GM23248 (cell line): ENCODE measurements around the gene MYH8. TPM values are rescaled to one million over a fixed set of nuclear protein-coding genes. Genes with fewer than 3 reads are reported as not detected.
A peak's percentile ranks its signal among the peaks of the same experiment; 100 is the strongest.

Source experiments
- DNase-seq: peaks from one replicate; pipeline ENCODE4 v3.0.0-alpha.2; 2015
- H2AFZ ChIP-seq: fragments of 200-600 bp; sonication (generic); 2 replicates; pipeline ENCODE4 v1.6.1; 2016; ENCODE audit warnings: antibody characterized with exemption
- H3F3A ChIP-seq: fragments of 200-600 bp; sonication (generic); 2 replicates; pipeline ENCODE4 v1.6.1; 2016; ENCODE audit warnings: mild to moderate bottlenecking, antibody characterized with exemption, mixed run types; ENCODE audit not compliant: insufficient read depth
- H3K27ac ChIP-seq: fragments of 200-600 bp; sonication (generic); 2 replicates; pipeline ENCODE4 v1.5.1; 2016; ENCODE audit warnings: mild to moderate bottlenecking
- H3K27me3 ChIP-seq: fragments of 200-600 bp; sonication (generic); replicated peaks from 2 replicates; pipeline ENCODE4 v1.6.1; 2016; ENCODE audit warnings: mild to moderate bottlenecking; ENCODE audit not compliant: insufficient read depth
- H3K36me3 ChIP-seq: fragments of 200-600 bp; sonication (generic); 2 replicates; pipeline ENCODE4 v1.6.1; 2016; ENCODE audit warnings: low read depth, mild to moderate bottlenecking
- H3K4me1 ChIP-seq: fragments of 200-600 bp; sonication (generic); 2 replicates; pipeline ENCODE4 v1.6.1; 2016; ENCODE audit warnings: mild to moderate bottlenecking; ENCODE audit not compliant: insufficient read depth
- H3K4me2 ChIP-seq: fragments of 200-600 bp; sonication (generic); one replicate; pipeline ENCODE4 v1.6.1; 2016; ENCODE audit warnings: mild to moderate bottlenecking; ENCODE audit not compliant: unreplicated experiment
- H3K4me3 ChIP-seq: fragments of 200-600 bp; sonication (generic); 2 replicates; pipeline ENCODE4 v1.5.1; 2016; ENCODE audit warnings: mild to moderate bottlenecking
- H3K79me2 ChIP-seq: fragments of 200-600 bp; sonication (generic); 2 replicates; pipeline ENCODE4 v1.6.1; 2016; ENCODE audit warnings: mild to moderate bottlenecking; ENCODE audit not compliant: insufficient read depth
- H3K9ac ChIP-seq: fragments of 200-600 bp; sonication (generic); 2 replicates; pipeline ENCODE4 v1.6.1; 2016; ENCODE audit warnings: mild to moderate bottlenecking
- H3K9me2 ChIP-seq: fragments of 200-600 bp; sonication (generic); 2 replicates; pipeline ENCODE4 v1.6.1; 2016; ENCODE audit warnings: mixed run types, mild to moderate bottlenecking, moderate library complexity; ENCODE audit not compliant: insufficient read depth
- H3K9me3 ChIP-seq: fragments of 200-600 bp; sonication (generic); one replicate; pipeline ENCODE4 v1.6.1; 2017; ENCODE audit warnings: low read depth
- H4K20me1 ChIP-seq: fragments of 200-600 bp; sonication (generic); 2 replicates; pipeline ENCODE4 v1.6.0; 2016; ENCODE audit not compliant: insufficient read depth
- EZH2 ChIP-seq: fragments of 200-600 bp; sonication (generic); IDR thresholded peaks from 2 replicates; pipeline ENCODE4 v1.6.1; 2018; ENCODE audit warnings: antibody characterized with exemption, mild to moderate bottlenecking; ENCODE audit not compliant: insufficient read depth, poor library complexity, severe bottlenecking
- EZH2phosphoT487 ChIP-seq: fragments of 200-600 bp; sonication (generic); IDR thresholded peaks from 2 replicates; pipeline ENCODE4 v1.6.1; 2018; ENCODE audit warnings: antibody characterized with exemption, moderate library complexity, mild to moderate bottlenecking, low read depth; ENCODE audit not compliant: insufficient read depth
- WGBS, 2 experiments: methylation state at CpG; one replicate each; pipeline ENCODE4 v1.1.6; 2015 to 2017; ENCODE audit warnings: low lambda C conversion rate in 2 of 2, low coverage in 1 of 2; ENCODE audit errors: missing lambda C conversion rate in 2 of 2; 5-methylcytosine and 5-hydroxymethylcytosine counted together
- in situ Hi-C: fragments of 300-500 bp; cut with MboI; formaldehyde crosslinking; loops from 2 replicates; pipeline ENCODE4 v1.15.0; 2020
- polyA plus RNA-seq: library from polyadenylated mRNA; unstranded; fragments of >200 nt; fragmentation: Nextera tagmentation; extraction: Ambion mirVana; gene quantifications from 2 replicates; pipeline ENCODE4 v1.2.1, GENCODE V29; 2016
- total RNA-seq: library from RNA; depleted of rRNA; stranded (reverse); fragments of >200 nt; shearing (Covaris generic); gene quantifications from 2 replicates; pipeline ENCODE4 v1.2.3, GENCODE V29; 2014

Gene MYH8
- total and polyA plus RNA-seq, 2 experiments from 2014 or later: not detected

- peaks cover 5% of the 10 kb centered on the region; the same call in 1 of the 2 replicates for H3K27me3 ChIP-seq
- H3K27ac ChIP-seq: no peak overlapping the region
- no peaks in the 10 kb centered on the region for H3K4me1 ChIP-seq
- no peaks in the 10 kb centered on the region for H3K9me2 ChIP-seq
- in situ Hi-C loops: no loop called here
- WGBS, 2 experiments: 0% methylated on average over 1 of the region's 1 CpG
- no peak overlapping the region for H3K4me2 ChIP-seq
- H2AFZ ChIP-seq: no peak overlapping the region
- no peak overlapping the region for H3K9ac ChIP-seq
- no peak for TF ChIP-seq EZH2phosphoT487
- TF ChIP-seq EZH2: no peak
- no peak overlapping the region for H3K4me3 ChIP-seq
- H4K20me1 ChIP-seq: no peaks in the 10 kb centered on the region
- no peaks in the 10 kb centered on the region for H3K9me3 ChIP-seq
- H3K36me3 ChIP-seq: no peaks in the 10 kb centered on the region
- H3F3A ChIP-seq: no peaks in the 10 kb centered on the region
- DNase-seq: no peak
- no peaks in the 10 kb centered on the region for H3K79me2 ChIP-seq
Observed at GRCh38 chr17:10457952-10458351, 36.2 kb upstream of the MYH8 start.

- WGBS, 2 experiments: 28 to 29% methylated on average over 7 of the region's 7 CpGs
Observed at GRCh38 chr17:10447026-10447931, 25.5 kb upstream of the MYH8 start.

GRCh38 chr17:10439816-10440215 lies 18.1 kb upstream of the MYH8 start:
- peaks cover 3% of the 10 kb centered on the region; the same call in 1 of the 2 replicates for H3K9me2 ChIP-seq
- peak; percentile 28 for DNase-seq
- WGBS, 2 experiments: 11% methylated on average over 1 of the region's 1 CpG
- H3K79me2 ChIP-seq: no peaks in the 10 kb centered on the region
- no peaks in the 10 kb centered on the region for H3F3A ChIP-seq
- H3K27ac ChIP-seq: no peak overlapping the region
- H4K20me1 ChIP-seq: no peaks in the 10 kb centered on the region
- no peaks in the 10 kb centered on the region for H3K36me3 ChIP-seq
- H3K9me3 ChIP-seq: no peaks in the 10 kb centered on the region
- H3K4me3 ChIP-seq: no peak overlapping the region
- peaks cover 15% of the 10 kb centered on the region for H3K27me3 ChIP-seq
- in situ Hi-C loops: no loop called here
- no peak overlapping the region for H3K9ac ChIP-seq
- no peak overlapping the region for H2AFZ ChIP-seq
- no peak overlapping the region for H3K4me2 ChIP-seq
- H3K4me1 ChIP-seq: no peaks in the 10 kb centered on the region
- no peak for TF ChIP-seq EZH2
- TF ChIP-seq EZH2phosphoT487: no peak

More at GRCh38 chr17:10447026-10447931, 25.5 kb upstream of the MYH8 start:
- TF ChIP-seq EZH2 (no peak), EZH2phosphoT487 (no peak)
- Histone ChIP-seq H3K9me2 (no peaks in the 10 kb centered on the region), H3K4me2 (no peak overlapping the region), H3K79me2 (no peaks in the 10 kb centered on the region), H3K9me3 (no peaks in the 10 kb centered on the region), H3K4me1 (no peaks in the 10 kb centered on the region), H4K20me1 (no peaks in the 10 kb centered on the region), H3F3A (no peaks in the 10 kb centered on the region), H3K27ac (no peak overlapping the region), H3K4me3 (no peak overlapping the region), H3K36me3 (no peaks in the 10 kb centered on the region), H3K9ac (no peak overlapping the region), H2AFZ (no peak overlapping the region), H3K27me3 (peaks cover 16% of the 10 kb centered on the region; the same call in 1 of the 2 replicates)
- in situ Hi-C loops: no loop called here
- DNase-seq: no peak

- 26 to 29% methylated on average over 3 of the region's 3 CpGs for WGBS, 2 experiments
- peak; percentile 12 for DNase-seq
- H3K9ac ChIP-seq: no peak overlapping the region
- TF ChIP-seq EZH2phosphoT487 (no peak), EZH2 (no peak)
- no peaks in the 10 kb centered on the region for H3K36me3 ChIP-seq
- no peaks in the 10 kb centered on the region for H3K9me2 ChIP-seq
- in situ Hi-C loops: no loop called here
- H3K4me3 ChIP-seq: no peak overlapping the region
- H4K20me1 ChIP-seq: no peaks in the 10 kb centered on the region
- no peaks in the 10 kb centered on the region for H3K79me2 ChIP-seq
- H3K9me3 ChIP-seq: no peaks in the 10 kb centered on the region
- peaks cover 4% of the 10 kb centered on the region; the same call in 1 of the 2 replicates for H3K27me3 ChIP-seq
- H2AFZ ChIP-seq: no peak overlapping the region
- H3K27ac ChIP-seq: no peak overlapping the region
- H3K4me2 ChIP-seq: no peak overlapping the region
- no peaks in the 10 kb centered on the region for H3K4me1 ChIP-seq
- H3F3A ChIP-seq: no peaks in the 10 kb centered on the region
Observed at GRCh38 chr17:10435096-10435495, 13.3 kb upstream of the MYH8 start.
